MM.1S (cell line): ENCODE results near the gene CA5A.

Experiments
- DNase-seq: peaks from one replicate; pipeline ENCODE4 v3.0.0-alpha.2; 2015
- H2AFZ ChIP-seq: fragments of 300-600 bp; sonication (generic); 2 replicates; pipeline ENCODE4 v1.6.0; 2016; ENCODE audit warnings: antibody characterized with exemption, low read length
- H3F3A ChIP-seq: fragments of 300-600 bp; sonication (generic); 2 replicates; pipeline ENCODE4 v1.6.1; 2016; ENCODE audit warnings: mild to moderate bottlenecking, antibody characterized with exemption, low read length, moderate library complexity, mixed read lengths; ENCODE audit not compliant: insufficient read depth
- H3K27ac ChIP-seq: fragments of 300-600 bp; sonication (generic); 2 replicates; pipeline ENCODE4 v1.5.1; 2016; ENCODE audit warnings: mild to moderate bottlenecking, low read length
- H3K27me3 ChIP-seq: fragments of 300-600 bp; sonication (generic); replicated peaks from 2 replicates; pipeline ENCODE4 v1.6.0; 2016; ENCODE audit warnings: low read length; ENCODE audit not compliant: insufficient read depth
- H3K36me3 ChIP-seq: fragments of 300-600 bp; sonication (generic); replicated peaks from 2 replicates; pipeline ENCODE4 v1.6.1; 2016; ENCODE audit warnings: mild to moderate bottlenecking, low read length, mixed read lengths; ENCODE audit not compliant: insufficient read depth
- H3K4me1 ChIP-seq: fragments of 300-600 bp; sonication (generic); 2 replicates; pipeline ENCODE4 v1.6.1; 2016; ENCODE audit warnings: low read length, mixed read lengths
- H3K4me2 ChIP-seq: fragments of 300-600 bp; sonication (generic); 2 replicates; pipeline ENCODE4 v1.6.0; 2016; ENCODE audit warnings: low read depth, low read length
- H3K4me3 ChIP-seq: fragments of 300-600 bp; sonication (generic); 2 replicates; pipeline ENCODE4 v1.5.1; 2016; ENCODE audit warnings: low read length, mixed read lengths
- H3K79me2 ChIP-seq: fragments of 300-600 bp; sonication (generic); 2 replicates; pipeline ENCODE4 v1.6.1; 2016; ENCODE audit warnings: mixed run types, low read length, mixed read lengths
- H3K9ac ChIP-seq: fragments of 300-600 bp; sonication (generic); 2 replicates; pipeline ENCODE4 v1.6.1; 2016; ENCODE audit warnings: low read length, mixed read lengths
- H3K9me2 ChIP-seq: fragments of 300-600 bp; sonication (generic); replicated peaks from 2 replicates; pipeline ENCODE4 v1.6.1; 2016; ENCODE audit warnings: mild to moderate bottlenecking, low read length, mixed read lengths; ENCODE audit not compliant: insufficient read depth
- H3K9me3 ChIP-seq: fragments of 300-600 bp; sonication (generic); replicated peaks from 2 replicates; pipeline ENCODE4 v1.6.1; 2016; ENCODE audit warnings: mild to moderate bottlenecking, low read length, mixed read lengths; ENCODE audit not compliant: insufficient read depth
- H4K20me1 ChIP-seq: fragments of 300-600 bp; sonication (generic); 2 replicates; pipeline ENCODE4 v1.6.1; 2016; ENCODE audit warnings: mild to moderate bottlenecking, low read length, moderate library complexity, mixed read lengths; ENCODE audit not compliant: insufficient read depth
- CTCF ChIP-seq: fragments of 300-600 bp; sonication (generic); IDR thresholded peaks from 2 replicates; pipeline ENCODE4 v1.5.1; 2016; ENCODE audit warnings: antibody characterized with exemption, low read length, mixed read lengths
- EZH2 ChIP-seq: fragments of 300-600 bp; sonication (generic); optimal IDR thresholded peaks from 2 replicates; pipeline ENCODE3; 2017; ENCODE audit warnings: low read depth, mild to moderate bottlenecking, antibody characterized with exemption, low read length, mixed read lengths
- EZH2phosphoT487 ChIP-seq: fragments of 300-600 bp; sonication (generic); IDR thresholded peaks from 2 replicates; pipeline ENCODE4 v1.6.1; 2018; ENCODE audit warnings: antibody characterized with exemption, low read length

Gene CA5A

GRCh38 chr16:87956098-87956364 is 19.7 kb upstream of the CA5A start:
- Histone ChIP-seq H3K9ac (peak overlapping the region; percentile 74), H3K4me2 (peak overlapping the region; percentile 76), H3F3A (peaks cover 17% of the 10 kb centered on the region), H3K36me3 (no peaks in the 10 kb centered on the region), H3K4me3 (peak overlapping the region; percentile 40), H3K4me1 (peaks cover 28% of the 10 kb centered on the region), H3K79me2 (peaks cover 86% of the 10 kb centered on the region), H3K27me3 (no peaks in the 10 kb centered on the region), H4K20me1 (no peaks in the 10 kb centered on the region), H2AFZ (no peak overlapping the region), H3K27ac (peak overlapping the region; percentile 99), H3K9me3 (no peaks in the 10 kb centered on the region), H3K9me2 (no peaks in the 10 kb centered on the region)
- TF ChIP-seq EZH2phosphoT487 (no peak), CTCF (no peak), EZH2 (no peak)
- no peak for DNase-seq

DNA sequence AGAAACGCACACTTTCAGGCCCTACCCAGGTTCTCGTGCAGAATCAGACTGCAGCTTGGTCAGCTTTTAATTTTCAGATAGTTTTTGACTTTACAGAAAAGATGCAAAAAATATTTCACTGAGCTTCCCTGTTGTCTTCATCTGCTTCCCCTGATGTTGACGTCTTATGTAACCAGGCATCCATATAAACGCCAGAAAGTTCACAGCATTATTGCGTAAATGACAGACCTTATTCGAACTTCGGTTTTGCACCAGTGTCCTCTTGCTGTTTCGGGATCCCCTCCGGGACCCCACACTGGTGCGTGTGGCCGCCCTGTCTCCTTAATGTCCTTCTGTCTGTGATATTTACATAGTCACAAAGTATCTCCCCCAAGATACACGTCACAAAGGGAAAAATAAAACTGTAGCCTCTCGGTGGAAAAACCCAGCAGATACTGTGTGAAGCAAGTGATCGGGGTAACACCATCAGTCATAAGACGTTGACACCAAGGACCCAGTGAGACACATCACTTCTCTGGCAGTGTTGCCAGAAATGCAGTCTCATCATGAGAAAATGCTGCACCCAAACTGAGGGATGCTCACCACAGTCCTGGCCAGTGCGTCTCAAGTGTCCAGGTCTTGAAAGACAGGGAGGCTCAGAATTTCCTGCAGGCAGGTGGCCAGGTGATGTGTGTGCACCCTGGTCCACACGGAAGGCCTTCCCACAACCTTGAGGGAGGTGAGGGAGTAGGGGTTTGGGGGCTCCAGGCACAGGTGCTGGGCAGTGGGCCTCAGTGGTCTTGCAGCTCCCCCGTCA is 19.2 kb upstream of the CA5A start:
- H4K20me1 ChIP-seq = no peaks in the 10 kb centered on the region
- peaks cover 81% of the 10 kb centered on the region for H3K79me2 ChIP-seq
- no peaks in the 10 kb centered on the region for H3K27me3 ChIP-seq
- no peak for DNase-seq
- peak overlapping the region; percentile 76 for H3K4me2 ChIP-seq
- peaks cover 28% of the 10 kb centered on the region for H3K4me1 ChIP-seq
- no peaks in the 10 kb centered on the region for H3K9me3 ChIP-seq
- peak overlapping the region; percentile 40 for H3K4me3 ChIP-seq
- TF ChIP-seq CTCF (no peak), EZH2phosphoT487 (no peak), EZH2 (no peak)
- no peaks in the 10 kb centered on the region for H3K36me3 ChIP-seq
- H3K27ac ChIP-seq = peak overlapping the region; percentile 99
- no peaks in the 10 kb centered on the region for H3K9me2 ChIP-seq
- peak overlapping the region; percentile 74 for H3K9ac ChIP-seq
- no peak overlapping the region for H2AFZ ChIP-seq
- H3F3A ChIP-seq = peaks cover 17% of the 10 kb centered on the region

DNA sequence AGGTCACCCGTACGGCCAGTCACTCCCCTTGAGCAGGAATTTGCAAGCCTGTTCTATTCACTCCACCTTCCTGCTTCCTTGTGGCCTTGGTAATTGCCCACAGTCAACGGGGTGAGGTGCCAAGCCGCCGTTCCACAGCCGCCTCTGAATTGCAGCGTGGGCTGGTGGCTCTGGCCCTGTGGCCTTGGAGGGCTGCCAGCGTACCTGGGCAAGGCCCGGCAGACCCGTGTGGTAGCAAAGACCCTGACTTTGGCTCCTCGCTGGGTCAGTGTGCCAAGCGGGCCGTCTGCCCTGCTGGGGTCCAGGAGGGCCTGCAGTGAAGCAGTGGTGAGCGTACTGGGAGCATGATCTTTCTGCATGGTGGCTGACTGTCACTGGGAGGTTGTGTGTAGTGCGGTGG is 18.5 kb upstream of the CA5A start:
- Histone ChIP-seq H3K4me2 (peak overlapping the region; percentile 34; the same call in 1 of the 2 replicates), H3K27ac (peak overlapping the region; percentile 99; the same call in 1 of the 2 replicates), H3K79me2 (peaks cover 74% of the 10 kb centered on the region), H3K4me3 (no peak overlapping the region), H3F3A (peaks cover 17% of the 10 kb centered on the region), H3K27me3 (no peaks in the 10 kb centered on the region), H3K9me2 (no peaks in the 10 kb centered on the region), H3K9ac (no peak overlapping the region), H4K20me1 (no peaks in the 10 kb centered on the region), H3K4me1 (peaks cover 28% of the 10 kb centered on the region), H3K9me3 (no peaks in the 10 kb centered on the region), H3K36me3 (no peaks in the 10 kb centered on the region), H2AFZ (no peak overlapping the region)
- DNase-seq = no peak
- TF ChIP-seq EZH2 = no peak
- no peak for TF ChIP-seq EZH2phosphoT487
- no peak for TF ChIP-seq CTCF
